ENCODE results near the gene AMH.
A peak's percentile ranks its signal among the peaks of the same experiment; 100 is the strongest.
"Not testable (repeated sequence)": the region's sequence is repeated elsewhere in the genome, so short reads cannot be mapped to it uniquely, and the experiment has no call there.

Gene AMH

DNA sequence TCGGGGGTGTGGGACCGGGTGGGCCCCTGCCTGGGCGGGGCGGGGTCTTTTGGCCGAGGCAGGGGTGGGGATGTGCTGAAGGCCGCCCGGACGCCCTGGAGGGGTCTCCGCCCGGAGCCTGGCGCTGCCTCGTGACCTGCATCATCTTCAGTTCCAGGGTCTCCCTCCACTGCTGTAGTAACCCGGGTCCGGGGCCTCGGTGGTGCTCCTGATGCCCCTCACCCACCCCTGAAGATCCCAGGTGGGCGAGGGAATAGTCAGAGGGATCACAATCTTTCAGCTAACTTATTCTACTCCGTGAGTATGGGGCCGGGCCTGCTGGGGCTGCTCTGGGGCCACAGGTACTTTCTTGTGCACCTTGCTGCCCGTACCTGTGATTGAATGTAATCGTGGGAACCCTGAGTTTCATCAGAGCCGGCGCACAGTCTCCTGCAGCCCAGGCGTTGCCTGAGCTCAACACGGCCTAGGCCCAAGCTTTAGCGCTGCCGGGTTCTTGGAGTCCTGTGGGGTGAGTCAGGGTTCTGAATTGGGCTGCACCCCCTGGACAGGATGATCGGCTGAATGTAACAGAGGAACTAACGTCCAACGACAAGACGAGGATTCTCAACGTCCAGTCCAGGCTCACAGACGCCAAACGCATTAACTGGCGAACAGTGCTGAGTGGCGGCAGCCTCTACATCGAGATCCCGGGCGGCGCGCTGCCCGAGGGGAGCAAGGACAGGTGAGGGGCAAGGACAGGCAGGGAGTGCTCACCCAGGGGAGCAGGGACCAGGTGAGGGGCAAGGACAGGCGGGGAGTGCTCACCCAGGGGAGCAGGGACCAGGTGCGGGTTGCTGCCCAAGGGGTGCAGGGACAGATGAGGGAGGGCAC lies 22.3 kb downstream of the AMH start:
- DNase-seq, result no peak

DNA sequence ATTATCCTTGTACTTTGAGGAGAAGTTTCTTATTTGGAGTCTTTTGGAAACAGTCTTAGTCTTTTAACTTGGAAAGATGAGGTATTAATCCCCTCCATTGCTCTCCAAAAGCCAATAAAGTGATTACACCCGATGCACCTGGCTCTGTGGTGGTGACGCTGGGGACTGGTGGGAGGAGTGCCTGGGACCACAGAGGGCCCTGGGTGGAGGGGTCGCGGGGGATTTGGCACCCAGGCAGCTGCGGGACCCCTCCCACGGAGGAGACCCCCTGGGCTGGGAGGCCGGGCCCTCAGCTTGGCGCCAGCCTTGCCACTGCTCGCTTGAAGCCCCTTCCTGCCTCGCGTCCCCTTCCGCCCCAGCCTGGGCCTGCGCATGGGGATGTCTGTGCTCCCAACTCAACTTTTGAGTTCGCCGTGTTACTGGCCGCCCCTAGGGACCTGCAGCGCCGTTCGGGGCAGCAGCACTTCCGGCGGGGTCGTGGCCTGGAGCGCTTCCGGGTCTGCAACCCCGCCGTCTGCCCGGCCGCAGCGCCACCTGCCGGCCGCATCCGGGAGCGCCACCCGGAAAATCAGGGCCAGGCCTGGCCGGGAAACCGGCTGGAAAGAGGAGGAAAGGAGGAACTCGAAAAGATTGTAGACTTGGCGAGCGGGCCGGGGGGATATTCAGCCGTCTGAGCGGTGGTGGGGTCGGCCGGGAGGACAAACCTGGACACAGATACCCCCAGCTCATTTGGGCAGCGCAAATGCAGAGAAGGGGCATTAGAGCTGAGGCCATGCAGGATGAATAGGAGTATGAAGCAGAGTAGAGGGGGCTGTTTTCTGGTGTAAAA lies 24.4 kb downstream of the AMH start:
- peak; percentile 82 for DNase-seq

DNA sequence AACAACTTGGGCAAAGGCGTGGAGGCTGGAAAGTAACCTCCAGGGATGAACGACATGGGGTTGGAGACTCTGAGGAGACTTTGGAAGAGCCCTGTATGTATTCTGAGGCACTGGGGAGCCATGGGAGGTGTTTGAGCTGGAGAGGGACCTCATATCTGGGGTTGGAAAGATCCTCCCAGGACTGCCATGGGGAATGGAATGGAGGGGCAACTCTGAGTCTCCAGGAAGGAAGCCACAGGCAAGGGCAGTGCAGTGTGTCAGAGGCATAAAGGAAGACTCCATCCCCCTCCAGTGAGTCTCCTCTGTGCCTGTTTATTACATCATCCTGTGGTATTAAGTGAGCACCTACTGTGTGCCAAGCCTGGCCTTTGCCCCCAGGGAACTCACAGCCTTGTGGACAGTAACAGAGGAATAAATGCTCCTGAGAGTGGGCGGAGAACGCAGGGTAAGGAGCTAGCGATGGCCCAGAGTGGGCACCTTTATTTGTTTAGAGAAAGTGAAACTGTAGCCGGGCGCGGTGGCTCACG lies 25.1 kb downstream of the AMH start:
- no peak for DNase-seq

DNA sequence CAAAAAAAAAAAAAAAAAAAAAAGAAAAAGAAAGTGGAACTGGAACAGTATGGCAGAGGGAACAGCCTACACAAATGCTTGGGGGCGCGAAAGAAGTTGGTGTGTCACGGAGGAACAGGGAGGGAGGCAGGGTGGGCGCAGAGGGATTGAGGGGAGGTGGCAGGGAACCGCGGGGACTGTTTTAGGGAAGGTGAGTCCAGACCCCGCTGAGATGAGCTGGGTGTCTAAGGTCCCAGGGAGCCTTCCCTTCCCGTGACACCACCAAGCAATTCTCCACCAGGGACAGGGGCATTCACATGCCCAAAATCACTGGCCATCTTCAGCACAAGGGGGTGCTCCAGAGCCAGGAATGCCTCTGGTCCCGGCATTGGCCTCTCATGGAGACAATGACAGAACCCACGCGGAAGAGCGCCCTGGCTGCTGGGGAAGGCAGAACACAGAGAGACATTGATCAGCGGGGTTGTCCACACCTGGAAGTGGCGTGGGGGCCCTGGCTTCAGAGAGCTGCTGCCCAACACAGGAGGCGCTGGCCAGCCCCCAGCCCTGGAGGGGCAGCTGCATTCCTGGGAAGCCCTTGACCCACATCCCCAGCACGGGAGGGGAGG lies 25.9 kb downstream of the AMH start:
- peak; percentile 62 for DNase-seq

DNA sequence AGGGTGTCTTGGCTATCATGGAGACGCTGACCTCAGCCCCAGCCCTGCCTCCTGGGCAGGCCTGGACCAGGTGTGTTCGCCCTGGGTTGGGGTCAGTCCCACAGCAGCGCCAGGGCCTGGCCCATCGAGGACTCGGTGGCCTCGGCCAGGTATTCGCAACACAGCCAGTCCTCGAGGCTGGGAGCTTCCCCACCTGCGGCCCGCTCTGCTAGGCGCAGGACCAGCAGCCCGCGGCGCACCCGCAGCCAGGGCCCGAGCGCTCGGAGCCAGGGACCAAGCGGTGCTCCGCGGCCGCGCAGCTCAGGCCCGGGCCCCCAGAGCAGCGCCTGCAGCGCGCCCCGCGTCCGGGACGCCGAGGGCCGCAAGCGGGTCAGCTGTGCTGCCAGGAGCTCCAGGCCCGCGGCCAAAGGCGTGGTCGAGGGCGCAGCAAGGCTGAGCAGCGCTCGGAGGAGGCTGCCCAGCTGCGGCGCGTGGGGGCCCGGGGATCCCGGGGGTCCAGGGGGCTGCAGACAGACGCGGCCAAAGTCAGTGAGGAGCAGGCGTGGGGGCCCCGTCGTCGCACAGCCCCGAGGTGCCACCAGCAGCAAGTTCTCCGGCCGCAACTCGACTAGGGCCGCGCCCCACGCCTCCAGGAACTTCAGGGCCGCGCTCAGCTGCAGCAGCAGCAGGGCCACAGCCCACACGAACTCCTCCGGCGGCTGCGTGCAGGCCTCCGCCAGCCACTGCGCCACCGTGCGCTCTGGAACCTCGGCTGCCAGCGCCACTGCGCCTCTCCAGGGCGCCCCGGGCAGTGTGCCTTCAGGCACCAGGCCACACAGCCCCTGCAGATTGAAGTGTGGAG lies 26.7 kb downstream of the AMH start:
- no peak for DNase-seq

DNA sequence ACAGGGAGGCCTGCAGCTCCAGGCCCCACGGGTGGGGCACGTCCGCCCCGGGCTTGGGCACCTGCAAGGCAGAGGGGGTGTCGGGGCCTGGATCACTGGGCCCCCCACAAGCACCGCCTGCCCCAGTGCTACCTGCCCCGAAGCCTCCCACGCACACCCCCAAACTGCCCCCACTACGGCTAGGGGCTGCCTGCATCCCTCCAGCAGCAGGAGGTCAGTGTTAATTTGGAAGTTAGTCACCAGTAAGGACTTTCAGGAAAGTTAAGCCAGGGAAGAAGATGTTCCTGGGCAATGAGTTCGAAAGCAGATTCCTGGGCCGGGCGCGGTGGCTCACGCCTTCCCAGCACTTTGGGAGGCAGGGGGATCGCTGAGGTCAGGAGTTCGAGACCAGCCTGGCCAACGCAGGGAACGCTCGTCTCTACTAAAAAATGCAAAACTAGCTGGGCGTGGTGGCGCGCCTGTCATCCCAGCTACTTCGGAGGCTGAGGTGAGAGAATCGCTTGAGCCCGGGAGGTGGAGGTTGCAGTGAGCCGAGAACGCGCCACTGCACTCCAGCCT lies 27.4 kb downstream of the AMH start:
- DNase-seq, result no peak

DNA sequence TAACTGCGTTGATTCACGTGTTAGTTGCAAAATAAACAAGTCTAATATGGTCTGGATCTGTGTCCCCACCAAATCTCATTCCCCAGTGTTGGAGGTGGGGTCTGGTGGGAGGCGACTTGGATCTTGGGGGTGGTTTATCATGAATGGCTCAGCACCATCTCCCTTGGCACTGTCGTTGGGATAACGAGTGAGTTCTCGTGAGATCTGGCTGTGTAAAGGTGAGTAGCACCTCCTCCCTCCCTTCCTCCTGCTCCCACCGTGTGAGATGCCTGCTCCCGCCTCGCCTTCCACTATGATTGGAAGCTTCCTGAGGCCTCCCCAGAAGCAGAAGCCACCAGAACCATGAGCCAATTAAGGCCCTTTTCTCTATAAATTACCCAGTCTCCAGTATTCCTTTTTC lies 28.0 kb downstream of the AMH start:
- DNase-seq, result no peak

DNA sequence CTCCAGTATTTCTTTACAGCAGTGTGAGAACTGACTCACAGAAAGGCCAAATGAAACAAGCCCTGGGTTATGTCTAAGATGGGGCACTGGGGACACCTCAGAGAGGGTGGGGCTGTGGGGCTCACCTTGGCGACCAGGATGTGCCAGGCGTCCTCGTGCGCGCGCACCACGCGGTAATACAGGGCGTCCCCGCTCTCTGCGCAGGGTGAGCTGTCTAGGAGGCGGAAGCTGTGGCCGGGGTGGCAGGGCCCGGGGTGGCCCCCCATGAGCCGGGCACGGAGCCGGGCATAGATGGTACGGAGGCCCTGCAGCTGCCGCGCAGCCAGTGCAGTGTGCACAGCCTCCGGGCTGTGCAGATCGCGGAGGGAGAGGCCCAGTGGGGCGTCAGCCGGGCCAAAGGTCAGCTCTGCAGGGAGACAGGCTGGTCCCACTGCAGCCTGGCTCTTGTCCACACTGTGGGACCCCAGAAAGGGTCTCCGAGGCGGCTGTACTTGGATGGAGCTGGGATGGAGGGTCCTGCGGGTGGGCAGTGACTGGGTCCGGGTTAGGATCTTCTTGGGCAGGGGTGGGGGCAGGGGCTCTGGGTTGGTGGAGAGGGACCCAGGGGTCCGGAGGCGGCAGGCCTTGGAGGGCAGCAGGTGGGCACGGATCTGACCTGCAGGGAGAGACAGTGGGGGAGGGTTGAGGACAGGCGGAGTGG lies 29.5 kb downstream of the AMH start:
- no peak for DNase-seq

DNA sequence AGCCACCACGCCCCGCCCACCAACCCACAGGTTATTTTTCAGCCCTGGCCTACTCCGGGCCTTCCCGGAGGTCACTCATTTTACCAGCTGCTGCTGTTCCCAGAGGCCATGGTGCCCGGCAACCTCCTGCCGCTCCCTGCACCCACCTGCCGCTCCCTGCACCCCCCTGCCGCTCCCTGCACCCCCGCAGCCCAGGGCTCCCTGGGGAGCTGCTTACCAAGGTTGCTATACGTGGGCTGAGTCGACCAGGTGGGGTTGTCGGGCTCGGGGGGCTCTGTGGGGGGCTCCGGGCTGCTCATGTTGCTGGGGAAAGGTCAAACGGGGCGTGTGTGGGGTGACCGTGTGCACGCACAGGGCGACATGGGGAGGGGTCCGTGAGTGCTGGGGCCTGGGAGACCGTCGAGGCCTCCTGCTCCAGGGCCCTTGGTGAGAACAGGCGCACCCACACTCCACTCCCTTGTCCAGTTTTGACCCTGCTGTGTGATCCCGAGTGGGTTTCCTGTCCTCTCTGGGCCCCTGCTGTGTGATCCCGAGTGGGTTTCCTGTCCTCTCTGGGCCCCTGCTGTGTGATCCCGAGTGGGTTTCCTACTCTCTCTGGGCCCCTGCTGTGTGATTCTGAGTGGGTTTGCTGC lies 31.6 kb downstream of the AMH start:
- DNase-seq, result no peak

DNA sequence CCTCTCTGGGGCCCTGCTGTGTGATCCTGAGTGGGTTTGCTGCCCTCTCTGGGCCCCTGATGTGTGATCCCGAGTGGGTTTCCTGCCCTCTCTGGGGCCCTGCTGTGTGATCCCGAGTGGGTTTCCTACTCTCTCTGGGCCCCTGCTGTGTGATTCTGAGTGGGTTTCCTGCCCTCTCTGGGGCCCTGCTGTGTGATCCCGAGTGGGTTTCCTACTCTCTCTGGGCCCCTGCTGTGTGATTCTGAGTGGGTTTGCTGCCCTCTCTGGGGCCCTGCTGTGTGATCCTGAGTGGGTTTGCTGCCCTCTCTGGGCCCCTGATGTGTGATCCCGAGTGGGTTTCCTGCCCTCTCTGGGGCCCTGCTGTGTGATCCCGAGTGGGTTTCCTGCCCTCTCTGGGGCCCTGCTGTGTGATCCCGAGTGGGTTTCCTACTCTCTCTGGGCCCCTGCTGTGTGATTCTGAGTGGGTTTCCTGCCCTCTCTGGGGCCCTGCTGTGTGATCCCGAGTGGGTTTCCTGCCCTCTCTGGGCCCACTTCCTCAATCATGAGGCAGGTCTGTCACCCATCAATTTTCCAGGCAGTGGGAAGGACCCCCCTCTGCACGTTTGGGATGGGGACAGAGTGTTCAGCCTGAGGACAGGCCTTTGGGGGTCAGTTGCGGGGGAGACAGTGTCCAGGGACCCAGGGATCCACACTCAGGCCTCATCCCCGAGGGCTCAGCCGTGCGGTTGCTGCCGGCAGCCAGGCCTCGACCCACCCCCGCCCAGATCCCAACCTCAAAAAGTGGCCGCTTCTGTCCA lies 32.3 kb downstream of the AMH start:
- not testable (repeated sequence) for DNase-seq

DNA sequence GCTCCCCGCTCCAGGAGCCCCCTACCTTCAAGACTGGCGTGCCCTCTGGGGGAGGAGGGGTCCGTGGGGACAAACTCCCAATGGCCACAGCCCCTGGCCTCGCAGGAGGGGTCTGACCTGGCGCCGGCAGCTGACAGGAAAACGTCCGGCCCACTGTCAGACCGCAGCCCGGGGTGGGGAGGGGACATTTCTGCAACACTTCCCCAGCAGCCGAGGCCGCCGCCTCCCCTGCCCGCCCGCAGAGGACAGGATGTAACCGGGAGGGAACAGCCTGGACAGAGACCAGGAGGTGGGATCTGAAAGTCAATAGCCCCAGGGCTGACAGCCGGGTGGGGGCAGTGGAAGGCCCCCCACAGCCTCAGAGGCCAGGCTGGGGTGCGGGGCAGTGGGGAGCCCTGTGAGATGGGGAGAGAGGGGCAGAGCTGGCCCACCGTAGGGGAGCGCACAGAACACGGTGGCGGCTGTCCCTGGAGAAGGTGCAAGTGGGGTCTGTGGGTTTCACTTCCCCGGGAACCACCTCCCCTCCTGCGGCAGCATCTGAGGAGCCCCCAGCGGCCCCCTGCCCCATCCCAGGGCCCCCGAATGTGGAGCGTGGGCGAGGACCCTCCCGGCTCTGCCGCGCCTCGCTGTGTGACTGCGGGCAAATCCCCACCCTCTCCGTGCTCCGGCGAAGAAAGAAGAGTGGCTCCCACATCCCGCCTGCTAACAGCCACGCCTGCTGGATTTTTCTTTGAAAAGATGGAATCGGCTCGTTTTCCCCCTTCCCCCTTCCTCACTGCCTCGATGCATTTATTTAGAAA lies 33.1 kb downstream of the AMH start, which contains the start of gene PEAK3:
Gene PEAK3 (minus strand): TSS at position 114 of the 800 bp plus-strand sequence. CDS start 1,244 bp downstream, outside the sequence.
- peak; percentile 37 for DNase-seq

DNA sequence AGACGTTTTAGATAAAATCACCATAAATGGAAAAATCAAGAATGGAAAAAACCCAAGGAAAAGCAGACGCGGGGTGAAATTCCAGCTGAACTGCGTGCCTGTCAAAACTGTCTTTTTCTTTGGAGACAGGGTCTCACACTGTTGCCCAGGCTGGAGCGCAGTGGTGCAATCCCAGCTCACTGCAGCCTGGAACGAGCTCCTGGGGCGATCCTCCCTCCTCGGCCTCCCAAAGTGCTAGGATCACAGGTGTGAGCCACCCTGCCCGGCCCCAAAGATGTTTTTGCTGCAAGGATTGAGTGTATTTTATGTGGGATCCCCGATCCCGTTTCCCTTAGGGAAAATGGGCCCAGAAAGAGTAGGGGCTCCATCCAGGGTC lies 33.7 kb downstream of the AMH start:
- no peak for DNase-seq

DNA sequence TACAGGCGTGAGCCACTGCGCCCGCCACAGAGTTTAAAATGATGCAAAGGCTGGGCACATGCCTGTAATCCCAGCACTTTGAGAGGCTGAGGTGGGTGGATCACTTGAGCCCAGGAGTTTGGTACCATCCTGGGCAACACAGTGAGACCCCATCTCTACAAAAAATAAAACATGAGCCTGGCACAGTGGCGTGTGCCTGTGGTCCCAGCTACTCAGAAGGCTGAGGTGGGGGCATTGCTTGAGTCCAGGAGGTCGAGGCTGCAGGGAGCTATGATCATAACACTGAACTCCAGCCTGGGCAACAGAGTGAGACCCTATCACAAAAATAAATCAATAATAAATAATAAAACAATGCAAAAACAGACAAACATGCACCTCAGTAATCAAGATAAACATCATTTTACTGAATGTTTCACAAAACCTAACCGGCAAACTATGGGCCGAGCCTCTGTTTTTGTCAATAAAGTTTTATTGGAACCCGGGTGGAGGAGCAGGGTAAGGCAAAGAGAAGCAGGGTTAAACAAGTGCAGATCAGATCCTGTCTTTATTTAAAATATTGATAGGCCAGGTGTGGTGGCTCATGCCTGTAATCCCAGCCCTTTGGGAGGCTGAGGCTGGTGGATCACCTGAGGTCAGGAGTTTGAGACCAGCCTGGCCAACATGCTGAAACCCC lies 34.8 kb downstream of the AMH start:
- DNase-seq, result no peak

DNA sequence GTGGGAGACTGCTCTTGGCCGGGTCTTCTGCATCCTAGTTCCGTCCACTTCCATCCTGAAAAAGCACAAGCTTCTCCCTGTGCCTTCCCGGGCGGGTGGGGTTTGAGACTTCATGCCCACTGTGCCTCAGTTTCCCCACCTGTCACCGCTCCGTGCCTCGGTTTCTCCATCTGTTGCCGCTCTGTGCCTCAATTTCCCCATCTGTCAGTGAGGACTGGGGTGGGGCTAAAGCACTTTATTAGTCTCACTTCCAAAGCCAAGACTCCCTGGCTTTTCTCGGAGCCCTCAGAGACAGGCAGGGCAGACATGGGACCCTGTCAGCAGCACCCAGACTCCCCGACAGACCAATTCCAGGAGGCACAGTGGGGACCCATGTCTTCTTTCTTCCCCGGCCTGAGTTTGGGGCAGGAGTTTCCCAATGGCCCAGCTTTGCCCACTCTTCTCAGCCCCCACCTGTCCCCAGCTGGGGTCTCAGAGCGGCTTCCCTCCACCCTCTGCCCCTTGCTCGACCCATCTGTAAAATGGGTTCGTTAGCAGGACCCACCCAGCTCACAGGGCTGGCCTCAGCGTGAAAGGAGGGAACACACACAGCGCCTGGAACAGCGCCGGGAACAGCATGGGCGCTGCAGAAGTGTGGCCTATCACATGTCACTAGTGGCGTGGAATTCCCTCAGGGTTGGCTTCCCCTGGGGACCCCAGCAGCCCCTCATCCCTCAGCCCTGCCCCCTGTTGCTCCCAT lies 37.4 kb downstream of the AMH start:
- DNase-seq, result no peak

DNA sequence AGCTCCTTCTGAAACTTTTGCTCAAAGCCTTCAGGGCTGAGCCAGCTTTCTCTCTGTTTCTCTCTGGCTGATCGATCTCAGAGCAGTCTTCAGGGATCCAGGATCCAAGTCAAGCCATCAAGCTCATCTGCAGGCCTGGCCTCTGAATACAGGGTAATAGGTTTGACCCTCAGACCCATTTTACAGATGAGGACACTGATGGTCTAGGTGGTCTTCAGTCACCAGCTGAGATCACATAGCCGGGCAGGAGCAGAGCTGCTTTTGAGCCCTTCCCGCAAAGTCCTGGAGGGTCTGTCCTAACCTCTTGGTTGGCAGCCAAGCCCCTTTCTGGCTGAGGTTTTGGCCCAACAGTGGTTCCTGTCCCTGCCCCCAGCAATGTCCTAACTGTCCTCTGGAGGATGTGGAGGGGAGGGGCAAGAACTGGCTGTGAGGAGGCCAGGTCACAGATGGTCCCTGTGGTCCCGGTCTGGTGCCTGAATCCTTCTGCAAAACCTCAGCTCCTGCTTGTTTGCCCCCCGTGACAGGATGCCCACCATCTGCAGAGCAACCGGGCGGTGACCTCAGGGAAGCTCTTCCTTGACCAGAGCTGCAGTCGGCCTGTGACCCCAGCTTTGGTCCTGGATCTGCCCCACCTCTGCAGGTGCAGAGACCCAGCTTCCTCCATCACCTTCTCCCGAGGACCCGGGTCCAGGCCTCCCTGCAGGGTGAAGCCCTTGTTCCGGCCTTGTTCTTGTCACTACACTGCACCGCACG lies 38.6 kb downstream of the AMH start:
- DNase-seq, result no peak

DNA sequence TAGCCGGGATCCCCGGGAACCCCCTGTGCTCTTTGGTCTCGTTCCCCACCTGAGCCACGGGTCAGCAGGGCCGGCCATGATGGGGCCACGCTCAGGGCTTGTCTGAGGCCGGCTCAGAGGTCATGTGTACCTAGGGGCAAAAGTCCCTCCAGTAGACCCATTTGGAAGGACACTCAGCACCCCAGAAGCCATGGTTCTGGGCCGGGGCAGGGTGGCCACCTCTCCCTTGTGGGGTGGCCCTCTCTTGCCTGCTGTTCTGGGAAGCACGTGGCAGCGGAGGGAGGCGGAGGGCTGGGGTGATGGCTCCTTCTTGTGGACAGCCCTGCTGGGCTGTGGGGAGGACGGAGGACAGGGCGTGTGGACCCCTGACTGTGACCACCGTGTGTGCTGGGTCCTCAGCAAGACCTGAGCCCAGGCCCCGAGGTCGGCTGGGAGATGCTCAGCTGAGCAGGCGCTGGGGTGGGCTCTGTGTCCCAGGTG lies 39.3 kb downstream of the AMH start:
- no peak for DNase-seq
